ENCODE results near the gene CHRNA4. TPM values are rescaled to one million over a fixed set of nuclear protein-coding genes. Genes with fewer than 3 reads are reported as not detected.

CHRNA4 gene
- total RNA-seq, 4 donors from 2014 or later, result 0.13 TPM; not detected in 3

- no peak for DNase-seq (ENCODE audit: low spot score in 2 of 2)
- intact Hi-C loops (cut with DNase I; ENCODE audit: low total_unique reads), result no loop called here
- no peak overlapping the region for H3K4me3 ChIP-seq (ENCODE audit: low read depth, poor library complexity, severe bottlenecking)
- WGBS, 2 donors, result 85 to 88% methylated on average over 12 of the region's 12 CpGs
- TF ChIP-seq CTCF (IDR thresholded peaks at IDR 0.05), result no peak
Measured at GRCh38 chr20:63351326-63351700, 9.8 kb downstream of the CHRNA4 start.

GRCh38 chr20:63350597-63351325 lies 10.4 kb downstream of the CHRNA4 start:
- 83 to 85% methylated on average over 46 of the region's 46 CpGs for WGBS, 2 donors
- DNase-seq (ENCODE audit: low spot score in 2 of 2), result no peak
- TF ChIP-seq CTCF (IDR thresholded peaks at IDR 0.05) (no peak), POLR2A (IDR thresholded peaks at IDR 0.05) (no peak)
- intact Hi-C loops (cut with DNase I; ENCODE audit: low total_unique reads), result no loop called here
- H3K4me3 ChIP-seq (ENCODE audit: low read depth, poor library complexity, severe bottlenecking), result no peak overlapping the region

- no peak for DNase-seq (ENCODE audit: low spot score in 2 of 2)
- H3K4me3 ChIP-seq (ENCODE audit: low read depth, poor library complexity, severe bottlenecking), result no peak overlapping the region
- intact Hi-C loops (cut with DNase I; ENCODE audit: low total_unique reads), result no loop called here
- 96 to 97% methylated on average over 32 of the region's 33 CpGs for WGBS, 2 donors
- TF ChIP-seq CTCF (IDR thresholded peaks at IDR 0.05) (no peak), POLR2A (IDR thresholded peaks at IDR 0.05) (no peak)
Measured at GRCh38 chr20:63350196-63350595, 11.0 kb downstream of the CHRNA4 start.

GRCh38 chr20:63349516-63349895 lies 11.6 kb downstream of the CHRNA4 start:
- 73 to 90% methylated on average over 22 to 24 of the region's 29 CpGs for WGBS, 2 donors
- TF ChIP-seq CTCF (IDR thresholded peaks at IDR 0.05) (no peak), POLR2A (IDR thresholded peaks at IDR 0.05) (no peak)
- DNase-seq (ENCODE audit: low spot score in 2 of 2), result no peak
- no peak overlapping the region for H3K4me3 ChIP-seq (ENCODE audit: low read depth, poor library complexity, severe bottlenecking)
- intact Hi-C loops (cut with DNase I; ENCODE audit: low total_unique reads), result no loop called here

GRCh38 chr20:63348828-63349515 lies 12.2 kb downstream of the CHRNA4 start:
- TF ChIP-seq CTCF (IDR thresholded peaks at IDR 0.05) (no peak), POLR2A (IDR thresholded peaks at IDR 0.05) (no peak)
- no peak overlapping the region for H3K4me3 ChIP-seq (ENCODE audit: low read depth, poor library complexity, severe bottlenecking)
- 81 to 90% methylated on average over 12 to 19 of the region's 29 CpGs for WGBS, 2 donors
- intact Hi-C loops (cut with DNase I; ENCODE audit: low total_unique reads), result no loop called here
- DNase-seq (ENCODE audit: low spot score in 2 of 2), result no peak
